ENCODE measurements around the gene DDX31.

DDX31 gene

DNA sequence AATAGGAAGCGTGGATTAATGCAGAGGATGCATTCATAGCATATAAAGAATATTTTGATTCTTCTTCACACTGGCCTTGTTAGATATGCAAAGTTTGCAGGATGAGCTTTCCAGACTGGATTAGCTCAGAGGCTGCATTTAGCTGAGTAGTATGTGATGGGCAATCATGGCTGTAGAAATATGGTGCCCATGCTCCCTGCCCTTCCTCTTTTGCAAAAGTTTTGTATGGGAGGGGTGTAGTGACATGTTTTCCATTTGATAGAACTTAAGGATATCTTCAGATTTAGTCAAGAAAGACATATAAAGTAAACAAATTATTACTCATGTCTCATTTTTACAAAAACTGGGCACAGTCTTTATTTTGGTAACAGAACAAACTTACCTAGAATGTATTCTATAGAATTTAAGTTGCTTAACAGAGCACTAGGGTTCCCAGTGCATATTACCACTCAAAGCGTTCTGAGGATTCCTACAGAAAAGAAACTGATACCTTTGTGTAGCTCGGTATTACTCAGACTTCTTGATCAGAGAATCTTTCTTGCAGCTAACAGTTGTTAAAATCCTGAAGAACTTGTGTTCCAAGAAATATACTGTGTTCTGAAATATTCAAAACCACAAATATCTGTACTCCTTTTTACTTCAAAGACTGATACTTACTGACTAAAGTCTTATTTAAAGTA is 10.3 kb upstream of the DDX31 start:
- Histone ChIP-seq H3K36me3 (ENCODE audit: control insufficient read depth, insufficient read depth, low read length) (peaks cover 22% of the 10 kb centered on the region), H3K4me3 (replicated peaks; ENCODE audit: low read depth, low read length) (no peak overlapping the region), H3K27me3 (replicated peaks; ENCODE audit: control insufficient read depth, insufficient read depth, low read length) (no peaks in the 10 kb centered on the region)
- TF ChIP-seq, protein P1, sequence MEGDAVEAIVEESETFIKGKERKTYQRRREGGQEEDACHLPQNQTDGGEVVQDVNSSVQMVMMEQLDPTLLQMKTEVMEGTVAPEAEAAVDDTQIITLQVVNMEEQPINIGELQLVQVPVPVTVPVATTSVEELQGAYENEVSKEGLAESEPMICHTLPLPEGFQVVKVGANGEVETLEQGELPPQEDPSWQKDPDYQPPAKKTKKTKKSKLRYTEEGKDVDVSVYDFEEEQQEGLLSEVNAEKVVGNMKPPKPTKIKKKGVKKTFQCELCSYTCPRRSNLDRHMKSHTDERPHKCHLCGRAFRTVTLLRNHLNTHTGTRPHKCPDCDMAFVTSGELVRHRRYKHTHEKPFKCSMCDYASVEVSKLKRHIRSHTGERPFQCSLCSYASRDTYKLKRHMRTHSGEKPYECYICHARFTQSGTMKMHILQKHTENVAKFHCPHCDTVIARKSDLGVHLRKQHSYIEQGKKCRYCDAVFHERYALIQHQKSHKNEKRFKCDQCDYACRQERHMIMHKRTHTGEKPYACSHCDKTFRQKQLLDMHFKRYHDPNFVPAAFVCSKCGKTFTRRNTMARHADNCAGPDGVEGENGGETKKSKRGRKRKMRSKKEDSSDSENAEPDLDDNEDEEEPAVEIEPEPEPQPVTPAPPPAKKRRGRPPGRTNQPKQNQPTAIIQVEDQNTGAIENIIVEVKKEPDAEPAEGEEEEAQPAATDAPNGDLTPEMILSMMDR (IDR thresholded peaks at IDR 0.05; ENCODE audit: insufficient read depth, low read length, poor library complexity, severe bottlenecking), result no peak
- DNase-seq (ENCODE audit: extremely low read depth, insufficient read length), result no peak

DNA sequence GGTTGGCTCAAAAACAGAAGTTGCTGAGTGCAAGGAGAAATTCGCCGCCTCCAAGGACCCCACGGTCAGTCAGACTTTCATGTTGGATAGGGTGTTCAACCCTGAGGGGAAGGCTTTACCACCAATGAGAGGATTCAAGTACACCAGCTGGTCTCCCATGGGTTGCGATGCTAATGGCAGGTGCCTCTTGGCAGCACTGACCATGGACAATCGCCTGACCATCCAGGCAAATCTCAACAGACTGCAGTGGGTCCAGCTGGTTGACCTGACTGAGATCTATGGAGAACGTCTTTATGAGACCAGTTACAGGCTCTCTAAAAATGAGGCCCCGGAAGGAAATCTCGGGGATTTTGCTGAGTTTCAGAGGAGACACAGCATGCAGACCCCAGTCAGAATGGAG is 8.2 kb upstream of the DDX31 start:
- DNase-seq (ENCODE audit: extremely low read depth, insufficient read length), result no peak
- TF ChIP-seq, protein P1 (IDR thresholded peaks at IDR 0.05; ENCODE audit: insufficient read depth, low read length, poor library complexity, severe bottlenecking), result no peak
- Histone ChIP-seq H3K36me3 (ENCODE audit: control insufficient read depth, insufficient read depth, low read length) (peaks cover 13% of the 10 kb centered on the region), H3K27me3 (replicated peaks; ENCODE audit: control insufficient read depth, insufficient read depth, low read length) (no peaks in the 10 kb centered on the region), H3K4me3 (replicated peaks; ENCODE audit: low read depth, low read length) (no peak overlapping the region)

DNA sequence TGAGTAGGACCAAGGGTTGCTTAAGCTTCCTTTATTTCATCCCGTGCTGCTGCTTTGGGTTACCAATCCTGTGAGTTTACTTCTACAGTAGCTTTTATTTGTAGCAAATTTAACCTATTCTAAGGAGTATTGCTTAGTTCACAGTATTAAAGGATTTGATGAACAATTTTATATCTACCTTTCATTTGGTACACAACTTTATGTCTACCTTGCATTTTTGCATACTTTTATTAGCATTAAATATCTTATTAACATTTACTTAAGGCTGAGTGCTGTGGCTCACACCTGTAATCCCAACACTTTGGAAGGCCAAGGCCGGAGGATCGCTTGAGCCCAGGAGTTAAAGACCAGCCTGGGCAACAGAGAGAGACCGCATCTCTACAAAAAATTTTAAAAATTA is 4.7 kb upstream of the DDX31 start:
- Histone ChIP-seq H3K36me3 (ENCODE audit: control insufficient read depth, insufficient read depth, low read length) (peaks cover 12% of the 10 kb centered on the region), H3K27me3 (replicated peaks; ENCODE audit: control insufficient read depth, insufficient read depth, low read length) (no peaks in the 10 kb centered on the region), H3K4me3 (replicated peaks; ENCODE audit: low read depth, low read length) (no peak overlapping the region)
- TF ChIP-seq, protein P1 (IDR thresholded peaks at IDR 0.05; ENCODE audit: insufficient read depth, low read length, poor library complexity, severe bottlenecking), result no peak
- DNase-seq (ENCODE audit: extremely low read depth, insufficient read length), result no peak

DNA sequence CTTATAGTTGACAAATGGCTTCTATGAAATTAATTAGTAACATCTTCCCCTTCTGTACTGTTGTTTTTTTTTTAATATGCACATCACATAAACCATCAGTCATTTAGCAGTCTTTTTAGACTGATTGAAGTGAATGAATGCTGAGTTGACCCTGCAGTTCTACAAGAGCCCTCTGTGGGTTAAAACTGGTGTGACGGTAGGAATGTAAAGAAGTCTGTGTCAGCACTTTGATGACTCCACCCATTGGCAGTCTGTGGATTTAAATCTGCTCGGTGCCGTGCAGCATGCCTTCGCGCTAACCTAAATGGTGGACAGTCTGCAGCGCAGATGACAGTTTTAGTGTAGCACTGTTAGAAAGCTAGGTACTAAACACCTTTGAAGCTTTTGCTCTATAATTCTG is 3.6 kb upstream of the DDX31 start:
- no peak for DNase-seq (ENCODE audit: extremely low read depth, insufficient read length)
- no peaks in the 10 kb centered on the region for H3K27me3 ChIP-seq (replicated peaks; ENCODE audit: control insufficient read depth, insufficient read depth, low read length)
- H3K36me3 ChIP-seq (ENCODE audit: control insufficient read depth, insufficient read depth, low read length), result peaks cover 5% of the 10 kb centered on the region
- TF ChIP-seq, protein P1 (IDR thresholded peaks at IDR 0.05; ENCODE audit: insufficient read depth, low read length, poor library complexity, severe bottlenecking), result no peak
- H3K4me3 ChIP-seq (replicated peaks; ENCODE audit: low read depth, low read length), result no peak overlapping the region

DNA sequence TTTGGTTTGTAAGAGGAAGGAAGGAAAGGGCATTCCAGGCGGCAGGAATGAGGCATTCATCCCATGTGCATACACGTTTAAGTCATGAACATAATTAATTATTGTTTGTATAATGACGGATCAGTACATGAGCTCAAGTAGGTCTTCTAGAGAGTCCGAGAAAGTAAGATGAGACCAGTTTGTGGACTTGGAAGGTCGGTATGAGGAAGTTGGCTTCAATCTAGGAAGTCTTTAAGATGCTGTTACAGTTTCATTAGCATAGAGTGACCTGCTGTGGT is 2.6 kb upstream of the DDX31 start:
- Histone ChIP-seq H3K27me3 (replicated peaks; ENCODE audit: control insufficient read depth, insufficient read depth, low read length) (no peaks in the 10 kb centered on the region), H3K4me3 (replicated peaks; ENCODE audit: low read depth, low read length) (no peak overlapping the region), H3K36me3 (ENCODE audit: control insufficient read depth, insufficient read depth, low read length) (no peaks in the 10 kb centered on the region)
- DNase-seq (ENCODE audit: extremely low read depth, insufficient read length), result no peak
- TF ChIP-seq, protein P1 (IDR thresholded peaks at IDR 0.05; ENCODE audit: insufficient read depth, low read length, poor library complexity, severe bottlenecking), result no peak

Measured in GM06990 (cell line).